Measurements from ENCODE around the gene GJD4.

GJD4 gene

GRCh38 chr10:35579726-35580422 is 25.3 kb upstream of the GJD4 start:
- Mint-ChIP-seq H3K9me3 (no peaks in the 10 kb centered on the region), H3K36me3 (ENCODE audit: low read depth) (peaks cover 5% of the 10 kb centered on the region), H3K4me3 (peak overlapping the region in 1 of 3 experiments; percentile 11), H3K4me1 (peaks cover 52% of the 10 kb centered on the region), H3K27ac (peak overlapping the region; percentile 42 to 87 (median 58)), H3K27me3 (ENCODE audit: low read depth) (no peaks in the 10 kb centered on the region)
- TF ChIP-seq CTCF (IDR thresholded peaks at IDR 0.05; ENCODE audit: unreplicated experiment in 3 of 3), result no peak

- Mint-ChIP-seq H3K27ac (peak overlapping the region; percentile 42 to 82 (median 54)), H3K27me3 (ENCODE audit: low read depth) (no peaks in the 10 kb centered on the region), H3K36me3 (ENCODE audit: low read depth) (peaks cover 2% of the 10 kb centered on the region), H3K9me3 (no peaks in the 10 kb centered on the region), H3K4me1 (peaks cover 53% of the 10 kb centered on the region), H3K4me3 (no peak overlapping the region)
- no peak for TF ChIP-seq CTCF (IDR thresholded peaks at IDR 0.05; ENCODE audit: unreplicated experiment in 3 of 3)
Measured at GRCh38 chr10:35580423-35580770, 24.7 kb upstream of the GJD4 start.

GRCh38 chr10:35581655-35582054 is 23.5 kb upstream of the GJD4 start:
- no peaks in the 10 kb centered on the region for H3K9me3 Mint-ChIP-seq
- H3K4me3 Mint-ChIP-seq, result no peak overlapping the region
- H3K27me3 Mint-ChIP-seq (ENCODE audit: low read depth), result peaks cover 4% of the 10 kb centered on the region
- peaks cover 63% of the 10 kb centered on the region for H3K4me1 Mint-ChIP-seq
- H3K27ac Mint-ChIP-seq, result no peak overlapping the region
- TF ChIP-seq CTCF (IDR thresholded peaks at IDR 0.05; ENCODE audit: unreplicated experiment in 3 of 3), result no peak
- H3K36me3 Mint-ChIP-seq (ENCODE audit: low read depth), result no peaks in the 10 kb centered on the region

- Mint-ChIP-seq H3K9me3 (no peaks in the 10 kb centered on the region), H3K27ac (no peak overlapping the region), H3K27me3 (ENCODE audit: low read depth) (peaks cover 4% of the 10 kb centered on the region), H3K4me1 (peaks cover 62% of the 10 kb centered on the region), H3K4me3 (peak overlapping the region in 1 of 3 experiments; percentile 38), H3K36me3 (ENCODE audit: low read depth) (no peaks in the 10 kb centered on the region)
- TF ChIP-seq CTCF (IDR thresholded peaks at IDR 0.05; ENCODE audit: unreplicated experiment in 3 of 3), result no peak
Measured at GRCh38 chr10:35584946-35585345, 20.2 kb upstream of the GJD4 start.

GRCh38 chr10:35585356-35585755 is 19.8 kb upstream of the GJD4 start:
- no peaks in the 10 kb centered on the region for H3K36me3 Mint-ChIP-seq (ENCODE audit: low read depth)
- peaks cover 4% of the 10 kb centered on the region for H3K27me3 Mint-ChIP-seq (ENCODE audit: low read depth)
- no peaks in the 10 kb centered on the region for H3K9me3 Mint-ChIP-seq

More at GRCh38 chr10:35585356-35585755, 19.8 kb upstream of the GJD4 start:
- Mint-ChIP-seq H3K4me1 (peaks cover 58% of the 10 kb centered on the region), H3K4me3 (peak overlapping the region in 1 of 3 experiments; percentile 38), H3K27ac (peak overlapping the region in 2 of 3 experiments; percentile 23 to 34)
- no peak for TF ChIP-seq CTCF (IDR thresholded peaks at IDR 0.05; ENCODE audit: unreplicated experiment in 3 of 3)
